DND-41 (cell line): ENCODE data around the gene KRTAP9-6.
"Not testable (repeated sequence)": the region's sequence is repeated elsewhere in the genome, so short reads cannot be mapped to it uniquely, and the experiment has no call there.

Source experiments
- ATAC-seq: fragments of 200-7000 bp; cut with Tn5 transposase; 3 replicates; pipeline ENCODE4 v1.9.1; 2021; ENCODE audit warnings: low read depth; ENCODE audit not compliant: insufficient read depth
- DNase-seq: peaks from one replicate; pipeline ENCODE4 v3.0.0-alpha.2; 2020
- H2AFZ ChIP-seq: 2 replicates; pipeline ENCODE4 v1.6.0; 2012; ENCODE audit warnings: low read depth, low read length
- H3K27ac ChIP-seq: 2 replicates; pipeline ENCODE4 v1.5.1; 2012; ENCODE audit warnings: low read length, inconsistent platforms
- H3K27me3 ChIP-seq: fragments of 200-600 bp; sonication (generic); 2 replicates; pipeline ENCODE4 v1.6.0; 2012; ENCODE audit warnings: low read length, mild to moderate bottlenecking, inconsistent platforms; ENCODE audit not compliant: insufficient read depth, poor library complexity
- H3K36me3 ChIP-seq: 2 replicates; pipeline ENCODE4 v1.5.1; 2012; ENCODE audit warnings: low read length, inconsistent platforms; ENCODE audit not compliant: insufficient read depth
- H3K4me1 ChIP-seq: 2 replicates; pipeline ENCODE4 v1.5.1; 2012; ENCODE audit warnings: mild to moderate bottlenecking, low read length; ENCODE audit not compliant: insufficient read depth
- H3K4me2 ChIP-seq: 2 replicates; pipeline ENCODE4 v1.6.0; 2012; ENCODE audit warnings: mild to moderate bottlenecking, moderate library complexity, low read length, inconsistent platforms; ENCODE audit not compliant: insufficient read depth
- H3K4me3 ChIP-seq, 2 experiments: fragments of 200-600 bp in 1 of 2; shearing (Covaris generic) in 1 of 2; 2 replicates each; pipeline ENCODE4 v1.5.1; 2012 to 2016; ENCODE audit warnings: inconsistent platforms in 2 of 2, low read length in 2 of 2, mild to moderate bottlenecking in 2 of 2, low read depth in 1 of 2, moderate library complexity in 1 of 2
- H3K79me2 ChIP-seq: 2 replicates; pipeline ENCODE4 v1.6.0; 2012; ENCODE audit warnings: low read length, inconsistent platforms; ENCODE audit not compliant: insufficient read depth
- H3K9ac ChIP-seq: 2 replicates; pipeline ENCODE4 v1.6.0; 2012; ENCODE audit warnings: low read depth, mild to moderate bottlenecking, inconsistent platforms, low read length, moderate library complexity
- H3K9me3 ChIP-seq: 2 replicates; pipeline ENCODE4 v1.5.1; 2012; ENCODE audit warnings: low read length, moderate library complexity, mild to moderate bottlenecking, inconsistent platforms; ENCODE audit not compliant: insufficient read depth, severe bottlenecking
- H4K20me1 ChIP-seq: 2 replicates; pipeline ENCODE4 v1.6.0; 2012; ENCODE audit warnings: low read length; ENCODE audit not compliant: insufficient read depth
- CTCF ChIP-seq: IDR thresholded peaks from 2 replicates; pipeline ENCODE4 v1.5.1; 2012; ENCODE audit warnings: borderline replicate concordance, low read length, moderate library complexity, mild to moderate bottlenecking; ENCODE audit not compliant: poor library complexity, severe bottlenecking; ENCODE audit errors: extremely low read depth
- EZH2 ChIP-seq: IDR thresholded peaks from 3 replicates; pipeline ENCODE4 v1.6.1; 2012; ENCODE audit warnings: borderline replicate concordance, low read depth, mild to moderate bottlenecking, moderate library complexity, low read length, inconsistent platforms; ENCODE audit not compliant: severe bottlenecking

The KRTAP9-6 gene

GRCh38 chr17:41254861-41255260, 10.3 kb upstream of the KRTAP9-6 start:
- ATAC-seq (no peak), DNase-seq (no peak)
- no peaks in the 10 kb centered on the region for H3K4me1 ChIP-seq
- H3K79me2 ChIP-seq, result no peaks in the 10 kb centered on the region
- no peaks in the 10 kb centered on the region for H4K20me1 ChIP-seq
- no peak overlapping the region for H3K4me3 ChIP-seq
- TF ChIP-seq CTCF, result no peak
- TF ChIP-seq EZH2, result no peak
- peaks cover 6% of the 10 kb centered on the region for H3K27me3 ChIP-seq
- no peak overlapping the region for H3K9ac ChIP-seq
- H2AFZ ChIP-seq, result no peak overlapping the region
- H3K36me3 ChIP-seq, result no peaks in the 10 kb centered on the region
- no peaks in the 10 kb centered on the region for H3K9me3 ChIP-seq
- no peak overlapping the region for H3K4me2 ChIP-seq
- H3K27ac ChIP-seq, result no peak overlapping the region

DNA sequence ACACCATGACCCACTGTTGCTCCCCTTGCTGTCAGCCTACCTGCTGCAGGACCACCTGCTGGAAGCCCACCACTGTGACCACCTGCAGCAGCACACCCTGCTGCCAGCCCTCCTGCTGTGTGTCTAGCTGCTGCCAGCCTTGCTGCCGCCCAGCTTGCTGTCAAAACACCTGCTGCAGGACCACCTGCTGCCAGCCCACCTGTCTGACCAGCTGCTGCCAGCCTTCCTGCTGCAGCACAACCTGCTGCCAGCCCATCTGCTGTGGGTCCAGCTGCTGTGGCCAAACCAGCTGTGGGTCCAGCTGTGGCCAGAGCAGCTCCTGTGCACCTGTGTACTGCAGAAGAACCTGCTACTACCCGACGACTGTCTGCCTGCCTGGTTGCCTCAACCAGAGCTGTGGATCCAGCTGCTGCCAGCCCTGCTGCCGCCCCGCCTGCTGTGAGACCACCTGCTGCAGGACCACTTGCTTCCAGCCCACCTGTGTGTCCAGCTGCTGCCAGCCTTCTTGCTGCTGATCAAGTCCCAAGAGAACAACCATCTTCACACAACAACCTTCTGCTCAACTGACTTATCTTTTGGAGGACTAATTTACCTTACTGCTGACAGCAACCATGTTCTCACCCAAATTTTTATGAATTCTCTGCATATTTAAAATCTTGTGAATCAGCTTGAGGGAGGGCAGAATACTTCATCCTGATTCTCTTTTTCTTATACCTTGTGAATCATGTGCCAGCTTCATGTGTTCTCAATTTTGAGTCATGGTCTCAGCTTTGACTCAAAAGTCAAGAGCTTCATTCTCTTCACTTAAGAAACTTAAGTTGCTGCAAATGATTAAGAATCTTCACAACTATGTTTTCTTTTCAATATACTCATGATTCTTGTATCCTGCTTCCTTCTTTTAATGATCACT, 9.5 kb upstream of the KRTAP9-6 start, which contains the start of gene KRTAP9-9:
KRTAP9-9 (plus strand) TSS at position 4 of the 910 bp plus-strand sequence.
- not testable (repeated sequence) for H3K4me3 ChIP-seq, H4K20me1 ChIP-seq, H3K9ac ChIP-seq, H3K4me2 ChIP-seq, DNase-seq, H3K27ac ChIP-seq, H3K36me3 ChIP-seq, H3K27me3 ChIP-seq, ATAC-seq, H3K79me2 ChIP-seq, H3K4me1 ChIP-seq, H3K9me3 ChIP-seq, H2AFZ ChIP-seq

- no peaks in the 10 kb centered on the region for H3K4me1 ChIP-seq
- DNase-seq, result no peak
- no peaks in the 10 kb centered on the region for H3K79me2 ChIP-seq
- H3K4me2 ChIP-seq, result no peak overlapping the region
- TF ChIP-seq CTCF (no peak), EZH2 (no peak)
- H3K27me3 ChIP-seq, result peaks cover 6% of the 10 kb centered on the region
- H3K9ac ChIP-seq, result no peak overlapping the region
- H3K36me3 ChIP-seq, result no peaks in the 10 kb centered on the region
- H3K9me3 ChIP-seq, result no peaks in the 10 kb centered on the region
- no peak overlapping the region for H3K27ac ChIP-seq
- no peak overlapping the region for H2AFZ ChIP-seq
- H3K4me3 ChIP-seq, result no peak overlapping the region
- H4K20me1 ChIP-seq, result no peaks in the 10 kb centered on the region
- no peak for ATAC-seq
Observed at GRCh38 chr17:41256291-41256685, 8.9 kb upstream of the KRTAP9-6 start.

- H2AFZ ChIP-seq, result no peak overlapping the region
- no peak for TF ChIP-seq CTCF
- TF ChIP-seq EZH2, result no peak
- H4K20me1 ChIP-seq, result no peaks in the 10 kb centered on the region
- no peaks in the 10 kb centered on the region for H3K4me1 ChIP-seq
- H3K79me2 ChIP-seq, result no peaks in the 10 kb centered on the region
- no peaks in the 10 kb centered on the region for H3K36me3 ChIP-seq
- no peak overlapping the region for H3K9ac ChIP-seq
- H3K4me3 ChIP-seq, result no peak overlapping the region
- ATAC-seq, result no peak
- no peak overlapping the region for H3K4me2 ChIP-seq
- H3K27ac ChIP-seq, result no peak overlapping the region
- H3K27me3 ChIP-seq, result peaks cover 6% of the 10 kb centered on the region
- H3K9me3 ChIP-seq, result no peaks in the 10 kb centered on the region
- no peak for DNase-seq
Observed at GRCh38 chr17:41258406-41258805, 6.8 kb upstream of the KRTAP9-6 start.
